Muscle layer of colon (tissue), 2 donors: ENCODE data around the gene FCN1.

Experiments
- H3K27ac ChIP-seq: one replicate; pipeline ENCODE4 v1.7.0; 2013; ENCODE audit warnings: low read depth, mild to moderate bottlenecking, low read length, moderate library complexity
- H3K27me3 ChIP-seq, 2 donors: one replicate each; pipeline ENCODE4 v1.7.0; 2013; ENCODE audit warnings: low read length in 2 of 2, mild to moderate bottlenecking in 2 of 2; ENCODE audit not compliant: insufficient read depth in 2 of 2, control insufficient read depth in 1 of 2
- H3K36me3 ChIP-seq: one replicate; pipeline ENCODE4 v1.7.0; 2013; ENCODE audit warnings: mild to moderate bottlenecking, low read length; ENCODE audit not compliant: insufficient read depth
- H3K4me1 ChIP-seq: one replicate; pipeline ENCODE4 v1.7.0; 2013; ENCODE audit warnings: mild to moderate bottlenecking, low read length; ENCODE audit not compliant: insufficient read depth
- H3K4me3 ChIP-seq, 2 donors: one replicate each; pipeline ENCODE4 v1.7.0; 2013; ENCODE audit warnings: low read length in 2 of 2, low read depth in 1 of 2, mild to moderate bottlenecking in 1 of 2, moderate library complexity in 1 of 2
- H3K9ac ChIP-seq: one replicate; pipeline ENCODE4 v1.7.0; 2013; ENCODE audit warnings: low read length
- H3K9me3 ChIP-seq: one replicate; pipeline ENCODE4 v1.7.0; 2013; ENCODE audit warnings: mild to moderate bottlenecking, low read length
- donor health status: abdominal sarcoma.
- donor health status: Adenocarcinoma of cecum.

The FCN1 gene

GRCh38 chr9:134899818-134900217, 17.9 kb downstream of the FCN1 start:
- Histone ChIP-seq H3K4me3 (no peak overlapping the region), H3K9ac (no peak overlapping the region), H3K36me3 (no peaks in the 10 kb centered on the region), H3K9me3 (no peaks in the 10 kb centered on the region), H3K4me1 (peaks cover 4% of the 10 kb centered on the region), H3K27me3 (no peaks in the 10 kb centered on the region), H3K27ac (no peak overlapping the region)

GRCh38 chr9:134899168-134899567, 18.5 kb downstream of the FCN1 start:
- H3K27ac ChIP-seq = no peak overlapping the region
- H3K4me1 ChIP-seq = peaks cover 4% of the 10 kb centered on the region
- no peaks in the 10 kb centered on the region for H3K27me3 ChIP-seq
- no peak overlapping the region for H3K4me3 ChIP-seq
- H3K9me3 ChIP-seq = no peaks in the 10 kb centered on the region
- no peak overlapping the region for H3K9ac ChIP-seq
- no peaks in the 10 kb centered on the region for H3K36me3 ChIP-seq

GRCh38 chr9:134898319-134898718, 19.4 kb downstream of the FCN1 start:
- Histone ChIP-seq H3K4me1 (peaks cover 4% of the 10 kb centered on the region), H3K36me3 (no peaks in the 10 kb centered on the region), H3K4me3 (no peak overlapping the region), H3K27ac (no peak overlapping the region), H3K9ac (no peak overlapping the region), H3K27me3 (no peaks in the 10 kb centered on the region), H3K9me3 (no peaks in the 10 kb centered on the region)

GRCh38 chr9:134897584-134898170, 20.0 kb downstream of the FCN1 start:
- Histone ChIP-seq H3K4me1 (peaks cover 4% of the 10 kb centered on the region), H3K4me3 (no peak overlapping the region), H3K9ac (no peak overlapping the region), H3K27ac (no peak overlapping the region), H3K9me3 (no peaks in the 10 kb centered on the region), H3K36me3 (no peaks in the 10 kb centered on the region), H3K27me3 (no peaks in the 10 kb centered on the region)

GRCh38 chr9:134896834-134897583, 20.7 kb downstream of the FCN1 start:
- H3K27me3 ChIP-seq = no peaks in the 10 kb centered on the region
- peaks cover 4% of the 10 kb centered on the region for H3K4me1 ChIP-seq
- no peak overlapping the region for H3K27ac ChIP-seq
- no peaks in the 10 kb centered on the region for H3K36me3 ChIP-seq
- H3K9me3 ChIP-seq = no peaks in the 10 kb centered on the region
- H3K4me3 ChIP-seq = no peak overlapping the region
- H3K9ac ChIP-seq = no peak overlapping the region

GRCh38 chr9:134895908-134896833, 21.5 kb downstream of the FCN1 start:
- Histone ChIP-seq H3K9ac (no peak overlapping the region), H3K27ac (no peak overlapping the region), H3K9me3 (no peaks in the 10 kb centered on the region), H3K4me3 (no peak overlapping the region), H3K36me3 (no peaks in the 10 kb centered on the region), H3K27me3 (no peaks in the 10 kb centered on the region), H3K4me1 (peaks cover 4% of the 10 kb centered on the region)

- peaks cover 4% of the 10 kb centered on the region for H3K4me1 ChIP-seq
Measured at GRCh38 chr9:134895567-134895907, 22.2 kb downstream of the FCN1 start.

GRCh38 chr9:134895097-134895496, 22.6 kb downstream of the FCN1 start:
- Histone ChIP-seq H3K4me1 (peaks cover 4% of the 10 kb centered on the region), H3K9me3 (no peaks in the 10 kb centered on the region), H3K27ac (no peak overlapping the region), H3K36me3 (no peaks in the 10 kb centered on the region), H3K4me3 (no peak overlapping the region), H3K9ac (no peak overlapping the region), H3K27me3 (no peaks in the 10 kb centered on the region)

More at GRCh38 chr9:134895567-134895907, 22.2 kb downstream of the FCN1 start:
- H3K36me3 ChIP-seq = no peaks in the 10 kb centered on the region
- no peaks in the 10 kb centered on the region for H3K9me3 ChIP-seq
- no peak overlapping the region for H3K9ac ChIP-seq
- no peaks in the 10 kb centered on the region for H3K27me3 ChIP-seq
- no peak overlapping the region for H3K4me3 ChIP-seq
- H3K27ac ChIP-seq = no peak overlapping the region

GRCh38 chr9:134894136-134894860, 23.4 kb downstream of the FCN1 start:
- no peaks in the 10 kb centered on the region for H3K27me3 ChIP-seq
- no peak overlapping the region for H3K9ac ChIP-seq
- H3K36me3 ChIP-seq = no peaks in the 10 kb centered on the region
- H3K4me3 ChIP-seq = no peak overlapping the region
- no peak overlapping the region for H3K27ac ChIP-seq
- no peaks in the 10 kb centered on the region for H3K9me3 ChIP-seq
- peaks cover 4% of the 10 kb centered on the region for H3K4me1 ChIP-seq

- Histone ChIP-seq H3K9ac (no peak overlapping the region), H3K9me3 (no peaks in the 10 kb centered on the region), H3K36me3 (no peaks in the 10 kb centered on the region), H3K27me3 (no peaks in the 10 kb centered on the region), H3K4me1 (peaks cover 4% of the 10 kb centered on the region), H3K4me3 (no peak overlapping the region), H3K27ac (no peak overlapping the region)
Measured at GRCh38 chr9:134892820-134893420, 24.8 kb downstream of the FCN1 start.

GRCh38 chr9:134892221-134892620, 25.5 kb downstream of the FCN1 start:
- H3K27ac ChIP-seq = no peak overlapping the region

More at GRCh38 chr9:134892221-134892620, 25.5 kb downstream of the FCN1 start:
- Histone ChIP-seq H3K36me3 (no peaks in the 10 kb centered on the region), H3K4me3 (no peak overlapping the region), H3K9me3 (no peaks in the 10 kb centered on the region), H3K4me1 (peaks cover 4% of the 10 kb centered on the region), H3K27me3 (no peaks in the 10 kb centered on the region), H3K9ac (no peak overlapping the region)
